PC-9 (cell line): ENCODE results near the gene SIAH3.

Experiments used
- EZH2 ChIP-seq: fragments of 200-600 bp; sonication (generic); IDR thresholded peaks from 2 replicates; pipeline ENCODE4 v1.8.0; 2017; ENCODE audit warnings: antibody characterized with exemption, low read depth
- TF ChIP-seq, protein P1 (sequence below): fragments of 200-600 bp; sonication (generic); conservative IDR thresholded peaks from 2 replicates; pipeline ENCODE4 v1.6.1; 2017; ENCODE audit warnings: mixed run types, antibody characterized with exemption, mild to moderate bottlenecking, moderate library complexity

DNA sequence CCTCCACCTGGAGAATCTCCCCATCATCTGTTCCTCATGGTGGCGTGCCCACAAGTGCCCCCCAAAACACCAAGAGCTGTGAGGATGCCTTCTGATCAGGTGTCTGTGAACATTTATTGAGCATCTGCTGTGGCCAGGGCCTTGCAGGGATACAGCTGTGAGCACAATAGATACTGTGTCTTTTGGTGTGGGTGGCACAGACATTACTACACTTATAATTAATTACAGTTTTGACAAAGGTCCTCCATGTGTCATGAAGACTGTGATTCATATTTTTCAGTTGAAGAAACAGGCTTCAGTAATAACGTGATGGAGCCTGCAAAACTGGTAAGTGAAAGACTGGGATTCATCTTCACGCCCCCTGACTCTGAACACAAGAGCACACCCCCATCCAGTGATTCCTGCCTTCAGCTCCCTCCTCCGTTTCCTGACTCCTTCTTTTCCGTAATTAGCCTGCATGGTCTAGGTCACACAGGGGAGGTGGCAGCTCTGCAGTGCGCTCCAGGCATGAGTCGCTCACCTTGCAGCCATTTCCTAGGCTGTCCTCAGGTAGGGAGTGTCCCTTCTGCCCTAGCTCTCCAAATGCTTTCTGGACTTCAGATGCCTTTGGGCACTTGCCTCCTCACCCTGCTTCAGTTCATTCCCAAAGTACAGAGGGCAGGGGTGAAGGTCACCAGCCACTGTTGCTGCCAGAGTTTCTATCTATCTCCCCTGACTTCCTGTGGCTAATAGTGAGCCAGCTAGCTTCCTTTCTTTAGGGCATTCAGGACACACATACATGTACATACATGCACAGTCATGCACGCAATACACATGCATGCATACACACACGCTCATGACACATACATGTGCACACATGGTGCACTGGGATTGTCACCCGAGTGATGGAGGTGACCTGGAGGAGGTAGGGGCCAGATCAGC lies 66.5 kb downstream of the SIAH3 start:
- TF ChIP-seq, protein P1, sequence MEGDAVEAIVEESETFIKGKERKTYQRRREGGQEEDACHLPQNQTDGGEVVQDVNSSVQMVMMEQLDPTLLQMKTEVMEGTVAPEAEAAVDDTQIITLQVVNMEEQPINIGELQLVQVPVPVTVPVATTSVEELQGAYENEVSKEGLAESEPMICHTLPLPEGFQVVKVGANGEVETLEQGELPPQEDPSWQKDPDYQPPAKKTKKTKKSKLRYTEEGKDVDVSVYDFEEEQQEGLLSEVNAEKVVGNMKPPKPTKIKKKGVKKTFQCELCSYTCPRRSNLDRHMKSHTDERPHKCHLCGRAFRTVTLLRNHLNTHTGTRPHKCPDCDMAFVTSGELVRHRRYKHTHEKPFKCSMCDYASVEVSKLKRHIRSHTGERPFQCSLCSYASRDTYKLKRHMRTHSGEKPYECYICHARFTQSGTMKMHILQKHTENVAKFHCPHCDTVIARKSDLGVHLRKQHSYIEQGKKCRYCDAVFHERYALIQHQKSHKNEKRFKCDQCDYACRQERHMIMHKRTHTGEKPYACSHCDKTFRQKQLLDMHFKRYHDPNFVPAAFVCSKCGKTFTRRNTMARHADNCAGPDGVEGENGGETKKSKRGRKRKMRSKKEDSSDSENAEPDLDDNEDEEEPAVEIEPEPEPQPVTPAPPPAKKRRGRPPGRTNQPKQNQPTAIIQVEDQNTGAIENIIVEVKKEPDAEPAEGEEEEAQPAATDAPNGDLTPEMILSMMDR = no peak
- TF ChIP-seq EZH2 = no peak
